Measurements from ENCODE around the gene TSPAN13.

The TSPAN13 gene

GRCh38 chr7:16729541-16729940 lies 24.0 kb upstream of the TSPAN13 start:
- H3K9me3 ChIP-seq (ENCODE audit: low read length) = no peaks in the 10 kb centered on the region
- no peak overlapping the region for H2AFZ ChIP-seq (ENCODE audit: low read depth, low read length)
- H3K36me3 ChIP-seq (ENCODE audit: insufficient read depth, low read length) = no peaks in the 10 kb centered on the region
- no peak overlapping the region for H3K4me3 ChIP-seq (ENCODE audit: low read length)
- no peaks in the 10 kb centered on the region for H3K4me1 ChIP-seq (ENCODE audit: insufficient read depth, low read length)
- H3K27me3 ChIP-seq (ENCODE audit: insufficient read depth, low read length) = no peaks in the 10 kb centered on the region

GRCh38 chr7:16730937-16731336 lies 22.6 kb upstream of the TSPAN13 start:
- Histone ChIP-seq H3K27me3 (ENCODE audit: insufficient read depth, low read length) (no peaks in the 10 kb centered on the region), H3K9me3 (ENCODE audit: low read length) (no peaks in the 10 kb centered on the region), H3K4me3 (ENCODE audit: low read length) (no peak overlapping the region), H2AFZ (ENCODE audit: low read depth, low read length) (no peak overlapping the region), H3K4me1 (ENCODE audit: insufficient read depth, low read length) (peaks cover 9% of the 10 kb centered on the region), H3K36me3 (ENCODE audit: insufficient read depth, low read length) (no peaks in the 10 kb centered on the region)

- Histone ChIP-seq H2AFZ (ENCODE audit: low read depth, low read length) (no peak overlapping the region), H3K36me3 (ENCODE audit: insufficient read depth, low read length) (no peaks in the 10 kb centered on the region), H3K27me3 (ENCODE audit: insufficient read depth, low read length) (no peaks in the 10 kb centered on the region), H3K4me3 (ENCODE audit: low read length) (no peak overlapping the region), H3K9me3 (ENCODE audit: low read length) (no peaks in the 10 kb centered on the region), H3K4me1 (ENCODE audit: insufficient read depth, low read length) (peaks cover 9% of the 10 kb centered on the region)
These were observed 20.7 kb upstream of the TSPAN13 start for GRCh38 chr7:16732828-16733227.

- H3K36me3 ChIP-seq (ENCODE audit: insufficient read depth, low read length) = no peaks in the 10 kb centered on the region
These were observed 19.3 kb upstream of the TSPAN13 start for GRCh38 chr7:16734148-16734726.

GRCh38 chr7:16735020-16735419 lies 18.5 kb upstream of the TSPAN13 start:
- Histone ChIP-seq H2AFZ (ENCODE audit: low read depth, low read length) (peak overlapping the region; percentile 57), H3K9me3 (ENCODE audit: low read length) (no peaks in the 10 kb centered on the region), H3K36me3 (ENCODE audit: insufficient read depth, low read length) (no peaks in the 10 kb centered on the region), H3K27me3 (ENCODE audit: insufficient read depth, low read length) (no peaks in the 10 kb centered on the region), H3K4me1 (ENCODE audit: insufficient read depth, low read length) (peaks cover 9% of the 10 kb centered on the region), H3K4me3 (ENCODE audit: low read length) (peak overlapping the region; percentile 2)

More at GRCh38 chr7:16734148-16734726, 19.3 kb upstream of the TSPAN13 start:
- peaks cover 9% of the 10 kb centered on the region for H3K4me1 ChIP-seq (ENCODE audit: insufficient read depth, low read length)
- H3K4me3 ChIP-seq (ENCODE audit: low read length) = no peak overlapping the region
- no peaks in the 10 kb centered on the region for H3K27me3 ChIP-seq (ENCODE audit: insufficient read depth, low read length)
- no peaks in the 10 kb centered on the region for H3K9me3 ChIP-seq (ENCODE audit: low read length)
- no peak overlapping the region for H2AFZ ChIP-seq (ENCODE audit: low read depth, low read length)

- no peak overlapping the region for H3K4me3 ChIP-seq (ENCODE audit: low read length)
- no peaks in the 10 kb centered on the region for H3K27me3 ChIP-seq (ENCODE audit: insufficient read depth, low read length)
- no peaks in the 10 kb centered on the region for H3K36me3 ChIP-seq (ENCODE audit: insufficient read depth, low read length)
- H3K9me3 ChIP-seq (ENCODE audit: low read length) = no peaks in the 10 kb centered on the region
- no peak overlapping the region for H2AFZ ChIP-seq (ENCODE audit: low read depth, low read length)
- H3K4me1 ChIP-seq (ENCODE audit: insufficient read depth, low read length) = peaks cover 9% of the 10 kb centered on the region
These were observed 15.4 kb upstream of the TSPAN13 start for GRCh38 chr7:16738011-16738688.

- H3K27me3 ChIP-seq (ENCODE audit: insufficient read depth, low read length) = no peaks in the 10 kb centered on the region
- H3K9me3 ChIP-seq (ENCODE audit: low read length) = no peaks in the 10 kb centered on the region
- peaks cover 12% of the 10 kb centered on the region for H3K4me1 ChIP-seq (ENCODE audit: insufficient read depth, low read length)
- H3K36me3 ChIP-seq (ENCODE audit: insufficient read depth, low read length) = no peaks in the 10 kb centered on the region
- no peak overlapping the region for H2AFZ ChIP-seq (ENCODE audit: low read depth, low read length)
- no peak overlapping the region for H3K4me3 ChIP-seq (ENCODE audit: low read length)
These were observed 13.5 kb upstream of the TSPAN13 start for GRCh38 chr7:16739863-16740622.

- Histone ChIP-seq H3K27me3 (ENCODE audit: insufficient read depth, low read length) (no peaks in the 10 kb centered on the region), H3K4me3 (ENCODE audit: low read length) (no peak overlapping the region), H2AFZ (ENCODE audit: low read depth, low read length) (no peak overlapping the region), H3K4me1 (ENCODE audit: insufficient read depth, low read length) (peaks cover 12% of the 10 kb centered on the region), H3K9me3 (ENCODE audit: low read length) (no peaks in the 10 kb centered on the region), H3K36me3 (ENCODE audit: insufficient read depth, low read length) (no peaks in the 10 kb centered on the region)
These were observed 13.0 kb upstream of the TSPAN13 start for GRCh38 chr7:16740623-16740953.

- Histone ChIP-seq H2AFZ (ENCODE audit: low read depth, low read length) (no peak overlapping the region), H3K36me3 (ENCODE audit: insufficient read depth, low read length) (no peaks in the 10 kb centered on the region), H3K9me3 (ENCODE audit: low read length) (no peaks in the 10 kb centered on the region), H3K4me1 (ENCODE audit: insufficient read depth, low read length) (peaks cover 15% of the 10 kb centered on the region), H3K27me3 (ENCODE audit: insufficient read depth, low read length) (no peaks in the 10 kb centered on the region), H3K4me3 (ENCODE audit: low read length) (no peak overlapping the region)
These were observed 12.6 kb upstream of the TSPAN13 start for GRCh38 chr7:16740996-16741395.

- peaks cover 15% of the 10 kb centered on the region for H3K4me1 ChIP-seq (ENCODE audit: insufficient read depth, low read length)
- H3K36me3 ChIP-seq (ENCODE audit: insufficient read depth, low read length) = no peaks in the 10 kb centered on the region
- H2AFZ ChIP-seq (ENCODE audit: low read depth, low read length) = no peak overlapping the region
- no peaks in the 10 kb centered on the region for H3K27me3 ChIP-seq (ENCODE audit: insufficient read depth, low read length)
- H3K4me3 ChIP-seq (ENCODE audit: low read length) = no peak overlapping the region
- H3K9me3 ChIP-seq (ENCODE audit: low read length) = no peaks in the 10 kb centered on the region
These were observed 11.9 kb upstream of the TSPAN13 start for GRCh38 chr7:16741676-16742075.

- no peak overlapping the region for H3K4me3 ChIP-seq (ENCODE audit: low read length)
- H3K36me3 ChIP-seq (ENCODE audit: insufficient read depth, low read length) = no peaks in the 10 kb centered on the region
- no peak overlapping the region for H2AFZ ChIP-seq (ENCODE audit: low read depth, low read length)
- no peaks in the 10 kb centered on the region for H3K9me3 ChIP-seq (ENCODE audit: low read length)
- peaks cover 21% of the 10 kb centered on the region for H3K4me1 ChIP-seq (ENCODE audit: insufficient read depth, low read length)
- H3K27me3 ChIP-seq (ENCODE audit: insufficient read depth, low read length) = no peaks in the 10 kb centered on the region
These were observed 11.0 kb upstream of the TSPAN13 start for GRCh38 chr7:16742547-16742946.

- no peaks in the 10 kb centered on the region for H3K9me3 ChIP-seq (ENCODE audit: low read length)
- H2AFZ ChIP-seq (ENCODE audit: low read depth, low read length) = no peak overlapping the region
- no peaks in the 10 kb centered on the region for H3K36me3 ChIP-seq (ENCODE audit: insufficient read depth, low read length)
- no peak overlapping the region for H3K4me3 ChIP-seq (ENCODE audit: low read length)
- H3K27me3 ChIP-seq (ENCODE audit: insufficient read depth, low read length) = no peaks in the 10 kb centered on the region
- H3K4me1 ChIP-seq (ENCODE audit: insufficient read depth, low read length) = peaks cover 21% of the 10 kb centered on the region
These were observed 10.3 kb upstream of the TSPAN13 start for GRCh38 chr7:16743236-16743635.

GRCh38 chr7:16744518-16745250 lies 8.9 kb upstream of the TSPAN13 start:
- H3K27me3 ChIP-seq (ENCODE audit: insufficient read depth, low read length) = no peaks in the 10 kb centered on the region
- peak overlapping the region; percentile 7 for H2AFZ ChIP-seq (ENCODE audit: low read depth, low read length)
- no peaks in the 10 kb centered on the region for H3K9me3 ChIP-seq (ENCODE audit: low read length)
- peaks cover 25% of the 10 kb centered on the region for H3K4me1 ChIP-seq (ENCODE audit: insufficient read depth, low read length)
- H3K36me3 ChIP-seq (ENCODE audit: insufficient read depth, low read length) = no peaks in the 10 kb centered on the region
- H3K4me3 ChIP-seq (ENCODE audit: low read length) = no peak overlapping the region

Measured in neuron (in vitro differentiated cells).